ENCODE measurements around the gene CLASP1. TPM values are rescaled to one million over a fixed set of nuclear protein-coding genes. Genes with fewer than 3 reads are reported as not detected.

CLASP1 gene
- total and polyA plus RNA-seq, 2 of the 8 experiments (the other 6 are each of a cell fraction or from before 2014, with no cell fraction given), result 7.3 to 53.9 TPM

DNA sequence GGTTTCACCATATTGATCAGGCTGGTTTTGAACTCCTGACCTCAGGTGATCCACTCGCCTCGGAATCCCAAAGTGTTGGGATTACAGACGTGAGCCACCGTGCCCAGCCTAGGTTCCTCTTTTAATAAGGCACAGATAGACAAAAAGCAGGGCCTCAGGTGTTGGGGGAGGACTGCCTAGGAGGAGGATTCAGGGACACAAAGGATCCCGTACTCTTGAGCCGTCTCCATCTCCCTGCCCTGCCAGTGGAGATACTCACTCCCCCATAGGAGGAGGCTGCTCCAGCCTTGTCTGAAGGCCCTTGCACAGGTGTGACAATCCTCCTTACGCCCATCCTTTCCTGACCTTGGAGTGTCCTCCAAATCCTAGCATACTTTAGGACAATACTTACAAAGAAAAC is 332.3 kb downstream of the CLASP1 start (continued):
- TF ChIP-seq, protein P1, sequence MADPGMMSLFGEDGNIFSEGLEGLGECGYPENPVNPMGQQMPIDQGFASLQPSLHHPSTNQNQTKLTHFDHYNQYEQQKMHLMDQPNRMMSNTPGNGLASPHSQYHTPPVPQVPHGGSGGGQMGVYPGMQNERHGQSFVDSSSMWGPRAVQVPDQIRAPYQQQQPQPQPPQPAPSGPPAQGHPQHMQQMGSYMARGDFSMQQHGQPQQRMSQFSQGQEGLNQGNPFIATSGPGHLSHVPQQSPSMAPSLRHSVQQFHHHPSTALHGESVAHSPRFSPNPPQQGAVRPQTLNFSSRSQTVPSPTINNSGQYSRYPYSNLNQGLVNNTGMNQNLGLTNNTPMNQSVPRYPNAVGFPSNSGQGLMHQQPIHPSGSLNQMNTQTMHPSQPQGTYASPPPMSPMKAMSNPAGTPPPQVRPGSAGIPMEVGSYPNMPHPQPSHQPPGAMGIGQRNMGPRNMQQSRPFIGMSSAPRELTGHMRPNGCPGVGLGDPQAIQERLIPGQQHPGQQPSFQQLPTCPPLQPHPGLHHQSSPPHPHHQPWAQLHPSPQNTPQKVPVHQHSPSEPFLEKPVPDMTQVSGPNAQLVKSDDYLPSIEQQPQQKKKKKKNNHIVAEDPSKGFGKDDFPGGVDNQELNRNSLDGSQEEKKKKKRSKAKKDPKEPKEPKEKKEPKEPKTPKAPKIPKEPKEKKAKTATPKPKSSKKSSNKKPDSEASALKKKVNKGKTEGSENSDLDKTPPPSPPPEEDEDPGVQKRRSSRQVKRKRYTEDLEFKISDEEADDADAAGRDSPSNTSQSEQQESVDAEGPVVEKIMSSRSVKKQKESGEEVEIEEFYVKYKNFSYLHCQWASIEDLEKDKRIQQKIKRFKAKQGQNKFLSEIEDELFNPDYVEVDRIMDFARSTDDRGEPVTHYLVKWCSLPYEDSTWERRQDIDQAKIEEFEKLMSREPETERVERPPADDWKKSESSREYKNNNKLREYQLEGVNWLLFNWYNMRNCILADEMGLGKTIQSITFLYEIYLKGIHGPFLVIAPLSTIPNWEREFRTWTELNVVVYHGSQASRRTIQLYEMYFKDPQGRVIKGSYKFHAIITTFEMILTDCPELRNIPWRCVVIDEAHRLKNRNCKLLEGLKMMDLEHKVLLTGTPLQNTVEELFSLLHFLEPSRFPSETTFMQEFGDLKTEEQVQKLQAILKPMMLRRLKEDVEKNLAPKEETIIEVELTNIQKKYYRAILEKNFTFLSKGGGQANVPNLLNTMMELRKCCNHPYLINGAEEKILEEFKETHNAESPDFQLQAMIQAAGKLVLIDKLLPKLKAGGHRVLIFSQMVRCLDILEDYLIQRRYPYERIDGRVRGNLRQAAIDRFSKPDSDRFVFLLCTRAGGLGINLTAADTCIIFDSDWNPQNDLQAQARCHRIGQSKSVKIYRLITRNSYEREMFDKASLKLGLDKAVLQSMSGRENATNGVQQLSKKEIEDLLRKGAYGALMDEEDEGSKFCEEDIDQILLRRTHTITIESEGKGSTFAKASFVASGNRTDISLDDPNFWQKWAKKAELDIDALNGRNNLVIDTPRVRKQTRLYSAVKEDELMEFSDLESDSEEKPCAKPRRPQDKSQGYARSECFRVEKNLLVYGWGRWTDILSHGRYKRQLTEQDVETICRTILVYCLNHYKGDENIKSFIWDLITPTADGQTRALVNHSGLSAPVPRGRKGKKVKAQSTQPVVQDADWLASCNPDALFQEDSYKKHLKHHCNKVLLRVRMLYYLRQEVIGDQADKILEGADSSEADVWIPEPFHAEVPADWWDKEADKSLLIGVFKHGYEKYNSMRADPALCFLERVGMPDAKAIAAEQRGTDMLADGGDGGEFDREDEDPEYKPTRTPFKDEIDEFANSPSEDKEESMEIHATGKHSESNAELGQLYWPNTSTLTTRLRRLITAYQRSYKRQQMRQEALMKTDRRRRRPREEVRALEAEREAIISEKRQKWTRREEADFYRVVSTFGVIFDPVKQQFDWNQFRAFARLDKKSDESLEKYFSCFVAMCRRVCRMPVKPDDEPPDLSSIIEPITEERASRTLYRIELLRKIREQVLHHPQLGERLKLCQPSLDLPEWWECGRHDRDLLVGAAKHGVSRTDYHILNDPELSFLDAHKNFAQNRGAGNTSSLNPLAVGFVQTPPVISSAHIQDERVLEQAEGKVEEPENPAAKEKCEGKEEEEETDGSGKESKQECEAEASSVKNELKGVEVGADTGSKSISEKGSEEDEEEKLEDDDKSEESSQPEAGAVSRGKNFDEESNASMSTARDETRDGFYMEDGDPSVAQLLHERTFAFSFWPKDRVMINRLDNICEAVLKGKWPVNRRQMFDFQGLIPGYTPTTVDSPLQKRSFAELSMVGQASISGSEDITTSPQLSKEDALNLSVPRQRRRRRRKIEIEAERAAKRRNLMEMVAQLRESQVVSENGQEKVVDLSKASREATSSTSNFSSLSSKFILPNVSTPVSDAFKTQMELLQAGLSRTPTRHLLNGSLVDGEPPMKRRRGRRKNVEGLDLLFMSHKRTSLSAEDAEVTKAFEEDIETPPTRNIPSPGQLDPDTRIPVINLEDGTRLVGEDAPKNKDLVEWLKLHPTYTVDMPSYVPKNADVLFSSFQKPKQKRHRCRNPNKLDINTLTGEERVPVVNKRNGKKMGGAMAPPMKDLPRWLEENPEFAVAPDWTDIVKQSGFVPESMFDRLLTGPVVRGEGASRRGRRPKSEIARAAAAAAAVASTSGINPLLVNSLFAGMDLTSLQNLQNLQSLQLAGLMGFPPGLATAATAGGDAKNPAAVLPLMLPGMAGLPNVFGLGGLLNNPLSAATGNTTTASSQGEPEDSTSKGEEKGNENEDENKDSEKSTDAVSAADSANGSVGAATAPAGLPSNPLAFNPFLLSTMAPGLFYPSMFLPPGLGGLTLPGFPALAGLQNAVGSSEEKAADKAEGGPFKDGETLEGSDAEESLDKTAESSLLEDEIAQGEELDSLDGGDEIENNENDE (IDR thresholded peaks at IDR 0.05; ENCODE audit: insufficient replicate concordance, low read length), result no peak
- TF ChIP-seq TEAD4 (IDR thresholded peaks at IDR 0.05; ENCODE audit: low read depth, low read length) (no peak), JUN (IDR thresholded peaks at IDR 0.05; ENCODE audit: low read depth, low read length) (no peak)

Data from H1 (cell line).